Subcutaneous abdominal adipose tissue (tissue), 5 donors: Measurements from ENCODE around the gene RADIL.

Experiments
- H3K27ac ChIP-seq: one replicate; pipeline ENCODE4 v1.7.0; 2013; ENCODE audit warnings: low read depth, mild to moderate bottlenecking, inconsistent platforms, low read length, moderate library complexity
- H3K27me3 ChIP-seq, 5 donors: one replicate each; pipeline ENCODE4 v1.7.0; 2013; ENCODE audit warnings: low read length in 5 of 5, inconsistent platforms in 1 of 5; ENCODE audit not compliant: control insufficient read depth in 5 of 5, insufficient read depth in 4 of 5
- H3K36me3 ChIP-seq, 5 donors: one replicate each; pipeline ENCODE4 v1.7.0; 2013; ENCODE audit warnings: low read length in 5 of 5; ENCODE audit not compliant: control insufficient read depth in 5 of 5, insufficient read depth in 5 of 5
- H3K4me1 ChIP-seq, 5 donors: one replicate each; pipeline ENCODE4 v1.7.0; 2013; ENCODE audit warnings: low read length in 5 of 5, mild to moderate bottlenecking in 3 of 5, moderate library complexity in 1 of 5; ENCODE audit not compliant: control insufficient read depth in 5 of 5, insufficient read depth in 5 of 5
- H3K4me3 ChIP-seq, 5 donors: one replicate each; pipeline ENCODE4 v1.7.0; 2013; ENCODE audit warnings: low read length in 5 of 5, low read depth in 1 of 5
- H3K9ac ChIP-seq, 5 donors: one replicate each; pipeline ENCODE4 v1.7.0; 2013; ENCODE audit warnings: low read length in 5 of 5, mild to moderate bottlenecking in 4 of 5, moderate library complexity in 3 of 5
- H3K9me3 ChIP-seq, 5 donors: one replicate each; pipeline ENCODE4 v1.7.0; 2013; ENCODE audit warnings: low read length in 5 of 5; ENCODE audit not compliant: control insufficient read depth in 5 of 5
- donor health status: healthy.
- donor health status: healthy.
- donor health status: healthy.
- donor health status: healthy.
- donor health status: healthy.

Gene RADIL

DNA sequence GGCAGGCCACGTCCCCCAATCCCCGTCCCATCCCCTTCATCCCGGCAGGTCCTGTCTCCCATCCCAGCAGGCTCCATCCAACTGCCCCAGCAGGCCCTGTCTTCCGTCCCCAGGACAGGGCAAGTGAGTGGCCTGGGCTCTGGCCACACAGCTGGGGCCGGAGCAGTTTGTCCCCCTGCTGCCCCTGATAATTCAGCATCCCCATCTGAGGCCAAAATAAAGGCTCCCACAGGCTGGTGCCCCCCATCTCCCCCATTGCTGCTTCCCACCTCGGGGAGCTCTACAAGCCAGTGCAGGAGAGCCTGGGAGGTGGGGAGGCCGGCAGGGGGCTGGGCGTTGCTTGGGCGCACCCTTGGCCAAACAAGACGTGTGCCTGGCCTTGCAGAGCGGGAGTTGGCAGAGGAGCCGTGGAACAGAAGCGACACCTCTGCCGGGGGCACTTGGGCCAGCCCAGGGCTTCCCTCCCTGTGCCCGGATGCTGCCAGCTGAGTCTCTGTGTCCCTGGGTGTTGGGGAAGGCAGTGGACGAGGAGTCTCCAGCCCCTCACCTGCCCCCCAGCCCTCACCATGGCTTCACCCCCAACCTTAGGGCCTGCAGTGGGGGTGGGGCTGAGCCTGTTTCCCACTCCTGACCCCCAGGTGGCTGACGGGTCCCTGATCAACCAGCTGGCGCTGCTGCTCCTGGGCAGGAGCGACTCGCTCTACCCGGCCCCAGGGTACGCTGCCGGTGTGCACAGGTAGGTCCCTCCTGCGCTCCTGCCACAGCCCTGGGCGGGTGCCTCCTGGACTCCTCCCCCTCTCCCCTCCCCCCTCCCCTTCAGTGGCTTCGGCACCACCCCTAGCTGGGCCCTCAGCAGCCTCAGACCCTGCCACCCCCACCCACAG, 94.1 kb downstream of the RADIL start:
- Histone ChIP-seq H3K4me3 (no peak overlapping the region), H3K27ac (no peak overlapping the region), H3K9me3 (no peaks in the 10 kb centered on the region), H3K4me1 (peaks cover 0 to 22% (median 14%) of the 10 kb centered on the region in 5 donors), H3K36me3 (peaks cover 0 to 76% (median 68%) of the 10 kb centered on the region in 5 donors), H3K9ac (no peak overlapping the region), H3K27me3 (no peaks in the 10 kb centered on the region)

DNA sequence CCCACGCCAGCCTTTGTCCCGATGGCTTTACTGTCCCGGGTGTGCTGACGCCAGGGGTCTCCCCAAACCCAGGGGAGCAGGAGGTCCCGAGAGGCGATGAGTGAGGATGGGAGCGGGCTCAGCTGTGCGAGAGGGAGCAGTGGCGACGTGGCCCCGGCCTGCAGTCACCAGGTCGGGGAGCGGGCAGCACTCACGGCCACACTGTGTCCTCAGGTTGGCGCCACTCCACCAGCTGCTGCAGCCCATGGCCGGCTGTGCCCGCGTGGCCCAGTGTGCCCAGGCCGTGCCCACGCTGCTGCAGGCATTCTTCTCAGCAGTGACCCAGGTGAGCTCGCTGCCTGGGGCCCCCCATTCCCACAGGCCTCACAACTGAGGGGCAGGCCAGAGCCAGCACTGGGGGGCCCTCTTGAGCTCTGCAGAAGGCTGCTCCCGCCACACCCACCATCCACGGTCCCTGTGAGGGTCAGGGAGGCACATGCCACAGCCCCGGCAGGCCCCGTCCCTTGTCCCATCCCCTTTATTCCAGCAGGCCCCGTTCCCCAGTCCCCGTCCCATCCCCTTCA, 94.8 kb downstream of the RADIL start:
- Histone ChIP-seq H3K4me1 (peaks cover 0 to 22% (median 14%) of the 10 kb centered on the region in 5 donors), H3K9ac (no peak overlapping the region), H3K36me3 (peaks cover 0 to 83% (median 76%) of the 10 kb centered on the region in 5 donors), H3K4me3 (no peak overlapping the region), H3K27ac (no peak overlapping the region), H3K9me3 (no peaks in the 10 kb centered on the region), H3K27me3 (no peaks in the 10 kb centered on the region)

DNA sequence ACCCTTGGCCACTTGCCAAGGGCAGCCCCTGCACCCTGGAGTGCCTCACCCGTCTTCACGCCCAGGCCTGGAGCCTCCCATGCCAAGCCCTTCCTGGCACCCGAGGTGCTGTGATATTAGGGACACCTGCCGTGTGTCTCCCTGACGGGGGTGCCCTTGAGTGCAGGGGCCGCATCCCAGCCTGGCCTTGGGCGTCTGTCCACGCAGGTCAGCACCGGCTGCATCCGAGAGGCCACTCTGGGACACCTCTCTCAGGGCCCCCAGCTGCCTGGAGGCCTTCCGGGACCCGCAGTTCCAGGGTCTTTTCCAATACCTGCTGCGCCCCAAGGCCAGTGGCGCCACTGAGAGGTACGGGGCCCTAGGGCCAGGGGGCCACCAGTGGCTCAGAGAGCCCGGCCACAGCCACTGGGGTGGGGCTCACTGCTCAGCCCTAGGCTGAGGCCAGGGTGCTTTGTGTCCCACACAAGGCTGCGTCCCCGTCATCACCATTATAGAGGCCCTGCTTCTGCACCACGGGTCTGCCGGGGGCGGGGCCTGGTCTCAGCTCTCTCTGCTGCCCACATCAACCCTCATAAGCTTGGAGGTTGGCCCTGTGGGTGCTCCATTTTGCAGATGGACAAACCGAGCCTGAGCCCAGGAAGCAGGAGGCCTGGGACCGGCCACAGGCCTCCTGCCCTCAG, 95.4 kb downstream of the RADIL start:
- Histone ChIP-seq H3K4me3 (no peak overlapping the region), H3K36me3 (peaks cover 0 to 89% (median 82%) of the 10 kb centered on the region in 5 donors), H3K9ac (no peak overlapping the region), H3K4me1 (peaks cover 0 to 22% (median 14%) of the 10 kb centered on the region in 5 donors), H3K9me3 (no peaks in the 10 kb centered on the region), H3K27me3 (no peaks in the 10 kb centered on the region), H3K27ac (no peak overlapping the region)

DNA sequence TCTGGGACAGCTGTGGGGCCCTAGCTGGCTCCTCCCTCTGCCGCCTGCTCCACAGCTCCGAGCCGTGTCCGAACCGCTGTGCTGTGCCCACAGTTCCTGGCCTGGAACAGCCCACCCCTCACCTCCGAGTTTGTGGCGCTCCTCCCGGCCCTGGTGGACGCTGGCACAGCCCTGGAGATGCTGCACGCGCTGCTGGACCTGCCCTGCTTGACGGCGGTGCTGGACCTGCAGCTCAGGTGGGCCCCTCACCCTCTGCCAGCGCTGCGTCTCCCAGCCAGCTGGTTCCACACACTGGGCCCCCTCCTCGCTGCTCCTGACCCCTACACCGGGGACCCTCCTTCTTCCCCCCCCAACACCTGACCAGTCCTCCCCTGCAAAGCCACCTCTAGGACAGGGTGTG, 96.0 kb downstream of the RADIL start:
- Histone ChIP-seq H3K36me3 (peaks cover 0 to 95% (median 87%) of the 10 kb centered on the region in 5 donors), H3K27ac (no peak overlapping the region), H3K27me3 (no peaks in the 10 kb centered on the region), H3K4me3 (no peak overlapping the region), H3K4me1 (peaks cover 0 to 17% (median 9%) of the 10 kb centered on the region in 5 donors), H3K9me3 (no peaks in the 10 kb centered on the region), H3K9ac (no peak overlapping the region)

DNA sequence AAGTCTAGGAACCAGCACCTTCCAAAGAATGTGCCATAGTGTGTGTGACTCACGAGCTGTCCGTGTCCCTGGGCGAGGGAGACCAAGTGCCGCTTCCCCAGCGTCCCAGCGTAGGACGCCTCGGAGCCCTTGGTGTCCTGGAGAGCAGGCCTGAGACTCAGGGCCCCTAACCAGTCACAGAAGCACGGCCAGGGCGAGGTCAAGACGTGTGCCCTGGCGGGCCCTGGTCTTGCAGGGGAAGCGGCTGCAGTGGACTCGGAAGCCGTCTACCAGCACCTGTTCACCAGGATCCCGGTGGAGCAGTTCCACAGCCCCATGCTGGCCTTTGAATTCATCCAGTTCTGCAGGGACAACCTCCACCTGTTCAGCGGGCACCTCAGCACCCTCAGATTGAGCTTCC, 97.5 kb downstream of the RADIL start:
- H3K4me1 ChIP-seq, result peaks cover 0 to 12% (median 2%) of the 10 kb centered on the region in 5 donors
- H3K27ac ChIP-seq, result no peak overlapping the region
- no peak overlapping the region for H3K4me3 ChIP-seq
- H3K36me3 ChIP-seq, result peaks cover 0 to 100% (median 95%) of the 10 kb centered on the region in 5 donors
- H3K9me3 ChIP-seq, result no peaks in the 10 kb centered on the region
- H3K27me3 ChIP-seq, result no peaks in the 10 kb centered on the region
- H3K9ac ChIP-seq, result no peak overlapping the region

DNA sequence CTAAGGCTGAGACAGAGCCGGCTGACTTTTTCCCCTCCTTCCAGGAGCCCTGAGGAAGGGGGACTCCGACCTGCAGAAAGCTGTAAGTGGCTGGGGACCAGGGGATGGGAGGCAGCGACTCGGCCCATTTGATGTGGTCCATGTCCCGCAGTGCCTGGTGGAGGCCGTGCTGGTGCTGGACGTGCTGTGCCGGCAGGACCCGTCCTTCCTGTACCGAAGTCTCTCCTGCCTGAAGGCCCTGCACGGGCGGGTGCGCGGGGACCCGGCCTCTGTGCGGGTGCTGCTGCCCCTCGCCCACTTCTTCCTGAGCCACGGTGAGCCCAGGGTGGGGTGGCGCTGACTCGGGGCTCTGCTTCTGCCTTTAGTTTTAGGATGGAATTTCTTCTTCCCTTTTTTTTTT, 98.1 kb downstream of the RADIL start:
- H3K27me3 ChIP-seq, result no peaks in the 10 kb centered on the region
- no peak overlapping the region for H3K27ac ChIP-seq
- peaks cover 0 to 9% (median 2%) of the 10 kb centered on the region in 5 donors for H3K4me1 ChIP-seq
- H3K36me3 ChIP-seq, result peaks cover 0 to 99% (median 92%) of the 10 kb centered on the region in 5 donors
- H3K4me3 ChIP-seq, result no peak overlapping the region
- H3K9ac ChIP-seq, result no peak overlapping the region
- no peaks in the 10 kb centered on the region for H3K9me3 ChIP-seq

DNA sequence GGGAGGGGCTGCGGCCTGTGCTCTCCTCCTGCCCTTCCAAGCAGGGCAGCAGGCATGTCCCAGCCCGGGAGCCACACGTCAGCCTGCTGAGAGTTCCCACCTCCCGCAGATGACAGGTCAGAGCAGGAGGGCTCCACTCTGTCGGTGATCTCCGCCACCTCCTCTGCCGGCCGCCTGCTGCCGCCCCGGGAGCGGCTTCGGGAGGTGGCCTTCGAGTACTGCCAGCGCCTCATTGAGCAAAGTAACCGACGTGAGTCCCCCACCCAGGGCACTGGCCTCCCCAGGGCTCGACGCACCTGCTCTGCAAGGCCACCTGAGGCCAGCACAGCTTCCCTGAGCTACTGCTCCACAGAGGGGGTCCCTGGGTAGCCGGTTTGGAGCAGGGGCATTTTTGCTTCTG, 98.7 kb downstream of the RADIL start:
- Histone ChIP-seq H3K27ac (no peak overlapping the region), H3K36me3 (peaks cover 0 to 93% (median 87%) of the 10 kb centered on the region in 5 donors)

DNA sequence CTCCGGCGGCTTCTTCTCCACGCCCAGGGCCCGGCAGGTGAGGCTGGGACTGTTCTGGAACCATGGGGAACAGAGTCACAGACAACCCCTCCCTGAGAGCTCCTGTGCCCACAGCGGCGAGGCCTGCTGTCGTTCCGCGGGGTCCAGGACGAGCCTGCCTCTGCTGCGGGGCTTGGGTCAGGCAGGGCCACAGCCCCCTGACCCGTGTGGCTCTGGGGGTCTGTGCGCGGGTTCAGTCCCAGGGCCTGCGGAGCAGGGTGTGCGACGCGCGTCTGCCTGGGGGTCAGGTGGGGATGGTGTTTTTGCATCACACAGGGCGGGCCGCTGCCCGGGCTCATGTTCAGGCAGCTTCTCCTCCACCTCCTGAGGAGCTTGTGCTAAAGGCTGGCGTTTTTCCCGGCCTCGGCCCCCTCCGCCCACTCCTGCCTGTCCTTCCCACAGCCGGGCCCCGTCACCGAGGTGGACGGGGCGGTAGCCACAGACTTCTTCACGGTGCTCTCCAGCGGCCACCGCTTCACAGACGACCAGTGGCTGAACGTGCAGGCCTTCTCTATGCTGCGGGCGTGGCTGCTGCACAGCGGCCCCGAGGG, 99.7 kb downstream of the RADIL start:
- Histone ChIP-seq H3K36me3 (peaks cover 0 to 84% (median 82%) of the 10 kb centered on the region in 5 donors), H3K9ac (no peak overlapping the region), H3K4me1 (no peaks in the 10 kb centered on the region), H3K4me3 (no peak overlapping the region), H3K9me3 (no peaks in the 10 kb centered on the region), H3K27ac (no peak overlapping the region), H3K27me3 (no peaks in the 10 kb centered on the region)

More for the DNA sequence above, 98.7 kb downstream of the RADIL start:
- Histone ChIP-seq H3K4me3 (no peak overlapping the region), H3K4me1 (peaks cover 0 to 4% (median 0%) of the 10 kb centered on the region in 5 donors), H3K9ac (no peak overlapping the region), H3K27me3 (no peaks in the 10 kb centered on the region), H3K9me3 (no peaks in the 10 kb centered on the region)

DNA sequence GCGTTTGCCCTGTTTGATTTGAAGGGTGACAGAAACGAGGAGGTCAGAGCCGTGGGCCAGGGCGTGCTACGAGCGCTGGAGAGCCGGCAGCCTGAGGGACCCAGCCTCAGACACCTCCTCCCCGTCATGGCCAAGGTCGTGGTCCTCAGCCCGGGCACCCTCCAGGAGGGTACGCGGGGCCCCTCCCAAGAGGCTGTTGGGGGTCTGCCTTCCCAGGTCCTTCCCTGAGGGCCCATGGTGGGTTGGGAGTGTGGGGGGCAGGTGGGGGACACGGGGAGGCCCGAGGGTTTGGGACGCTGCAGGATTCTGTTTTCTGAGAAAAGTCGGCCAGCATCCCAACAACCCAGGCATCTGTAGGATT, 100.2 kb downstream of the RADIL start:
- Histone ChIP-seq H3K36me3 (peaks cover 0 to 78% (median 76%) of the 10 kb centered on the region in 5 donors), H3K27me3 (no peaks in the 10 kb centered on the region), H3K4me1 (peaks cover 0 to under 1% (median 0%) of the 10 kb centered on the region in 5 donors), H3K9me3 (no peaks in the 10 kb centered on the region), H3K27ac (no peak overlapping the region), H3K4me3 (no peak overlapping the region), H3K9ac (no peak overlapping the region)
